ENCODE data around the gene SMIM26.

SMIM26 gene

GRCh38 chr20:18585134-18585533 lies 17.9 kb downstream of the SMIM26 start:
- DNase-seq: no peak

GRCh38 chr20:18587665-18588573 lies 20.7 kb downstream of the SMIM26 start, which contains the start of gene DTD1:
TSS of gene DTD1 (plus strand) at chr20:18588054. CDS start at chr20:18588073, 19 bp downstream.
- DNase-seq: peak; percentile 75

- DNase-seq: no peak
These were observed 21.3 kb downstream of the SMIM26 start for GRCh38 chr20:18588574-18588933.

- no peak for DNase-seq
These were observed 22.9 kb downstream of the SMIM26 start for GRCh38 chr20:18589941-18590674.

- DNase-seq: no peak
These were observed 29.0 kb downstream of the SMIM26 start for GRCh38 chr20:18596270-18596669.

- DNase-seq: no peak
These were observed 42.5 kb downstream of the SMIM26 start for GRCh38 chr20:18609741-18610140.

- DNase-seq: no peak
These were observed 44.3 kb downstream of the SMIM26 start for GRCh38 chr20:18611492-18611891.

GRCh38 chr20:18613553-18613952 lies 46.3 kb downstream of the SMIM26 start:
- DNase-seq: no peak

- no peak for DNase-seq
These were observed 47.0 kb downstream of the SMIM26 start for GRCh38 chr20:18614244-18614643.

GRCh38 chr20:18615020-18615650 lies 47.9 kb downstream of the SMIM26 start:
- no peak for DNase-seq
